A549 treated with ZK216348 at 1 μM for 4 hours (cell line): ENCODE data around the gene MPO. TPM values are rescaled to one million over a fixed set of nuclear protein-coding genes. Genes with fewer than 3 reads are reported as not detected.

Experiments
- total RNA-seq: library from RNA; stranded (reverse); fragments of 200-300 nt; extraction: Qiagen RNA extraction; gene quantifications from 5 replicates; pipeline ENCODE4 v1.2.3, GENCODE V29; 2022; ENCODE audit warnings: low read depth

MPO gene, protein sequence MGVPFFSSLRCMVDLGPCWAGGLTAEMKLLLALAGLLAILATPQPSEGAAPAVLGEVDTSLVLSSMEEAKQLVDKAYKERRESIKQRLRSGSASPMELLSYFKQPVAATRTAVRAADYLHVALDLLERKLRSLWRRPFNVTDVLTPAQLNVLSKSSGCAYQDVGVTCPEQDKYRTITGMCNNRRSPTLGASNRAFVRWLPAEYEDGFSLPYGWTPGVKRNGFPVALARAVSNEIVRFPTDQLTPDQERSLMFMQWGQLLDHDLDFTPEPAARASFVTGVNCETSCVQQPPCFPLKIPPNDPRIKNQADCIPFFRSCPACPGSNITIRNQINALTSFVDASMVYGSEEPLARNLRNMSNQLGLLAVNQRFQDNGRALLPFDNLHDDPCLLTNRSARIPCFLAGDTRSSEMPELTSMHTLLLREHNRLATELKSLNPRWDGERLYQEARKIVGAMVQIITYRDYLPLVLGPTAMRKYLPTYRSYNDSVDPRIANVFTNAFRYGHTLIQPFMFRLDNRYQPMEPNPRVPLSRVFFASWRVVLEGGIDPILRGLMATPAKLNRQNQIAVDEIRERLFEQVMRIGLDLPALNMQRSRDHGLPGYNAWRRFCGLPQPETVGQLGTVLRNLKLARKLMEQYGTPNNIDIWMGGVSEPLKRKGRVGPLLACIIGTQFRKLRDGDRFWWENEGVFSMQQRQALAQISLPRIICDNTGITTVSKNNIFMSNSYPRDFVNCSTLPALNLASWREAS
- not detected in 5 replicates for total RNA-seq

DNA sequence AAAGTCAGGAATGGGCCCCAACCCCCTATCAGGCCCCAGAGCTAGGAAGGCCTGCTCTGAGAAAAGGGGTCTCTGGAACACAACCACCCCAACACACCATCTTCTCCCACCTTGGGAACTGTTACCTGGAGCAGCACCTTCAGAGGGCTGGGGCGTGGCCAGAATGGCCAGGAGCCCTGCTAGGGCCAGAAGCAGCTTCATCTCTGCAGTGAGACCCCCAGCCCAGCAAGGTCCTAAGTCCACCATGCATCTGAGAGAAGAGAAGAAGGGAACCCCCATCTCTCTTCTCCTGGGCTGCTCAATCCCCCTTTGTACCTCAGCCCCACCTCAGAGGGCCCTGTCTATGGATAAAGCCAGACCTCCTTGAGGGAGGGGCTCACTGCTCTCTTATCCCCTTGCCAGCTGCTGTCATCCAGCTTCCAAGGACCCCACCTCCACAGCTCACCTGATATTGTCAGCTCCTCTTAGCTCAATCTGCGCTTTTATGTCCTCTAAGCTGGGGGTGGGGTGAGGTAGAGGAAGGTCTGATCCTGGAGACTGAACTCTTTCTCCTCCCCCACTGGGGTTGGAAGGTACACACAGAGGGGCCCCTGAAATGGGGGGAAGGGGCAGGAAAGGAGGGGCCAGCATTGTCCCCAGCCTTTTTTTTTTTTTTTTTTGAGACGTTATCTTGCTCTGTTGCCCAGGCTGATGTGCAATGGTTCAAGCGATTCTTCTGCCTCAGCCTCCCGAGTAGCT is at the start of gene MPO:
Gene MPO (minus strand): TSS at position 456 of the 738 bp plus-strand sequence. CDS start 177 bp downstream, at position 279.

DNA sequence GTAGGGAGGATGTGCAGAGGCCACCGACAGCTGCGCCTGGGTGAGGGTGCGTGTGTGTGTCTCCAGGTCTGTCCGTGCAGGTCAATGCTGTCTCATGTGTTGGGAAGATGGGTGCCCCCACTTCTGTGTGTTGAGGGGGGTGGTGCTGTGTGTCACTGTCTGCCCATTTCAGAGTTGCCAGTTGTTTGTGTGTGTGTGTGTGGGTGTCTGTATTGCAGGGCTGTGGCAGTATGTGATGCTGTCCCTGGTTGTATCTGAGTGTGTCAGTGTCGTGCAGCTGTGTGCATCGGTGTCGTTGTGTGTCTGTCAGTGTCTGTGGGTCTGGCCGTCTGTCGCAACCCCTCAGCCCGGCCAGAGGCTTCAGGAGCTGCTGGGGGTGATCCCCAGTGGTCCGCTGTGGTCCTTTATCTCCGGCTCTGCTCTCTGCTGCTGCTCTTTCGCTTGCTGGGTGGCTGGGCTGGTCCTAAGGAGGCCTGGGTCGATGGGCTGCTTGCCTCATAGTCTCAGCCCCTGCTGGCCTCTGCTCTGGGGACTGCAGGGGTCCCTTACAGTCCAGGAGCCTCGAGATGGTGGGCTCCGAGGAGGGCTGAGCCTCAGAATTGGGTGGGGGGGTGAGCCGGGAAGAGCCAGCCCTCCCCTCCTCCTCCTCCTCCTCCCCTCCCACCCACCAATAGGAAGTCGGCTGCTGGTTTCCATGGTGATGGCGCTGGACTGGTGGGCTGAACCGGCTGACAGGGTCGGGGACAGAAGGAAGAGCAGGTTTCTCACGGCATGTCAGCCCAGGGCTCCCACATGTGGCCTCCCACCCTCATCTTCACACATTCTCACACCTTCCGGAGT is 47.7 kb upstream of the MPO start, which contains the start of gene TSPOAP1:
Gene TSPOAP1 (minus strand): TSS at position 601 of the 840 bp plus-strand sequence. CDS start 875 bp downstream, outside the sequence.

DNA sequence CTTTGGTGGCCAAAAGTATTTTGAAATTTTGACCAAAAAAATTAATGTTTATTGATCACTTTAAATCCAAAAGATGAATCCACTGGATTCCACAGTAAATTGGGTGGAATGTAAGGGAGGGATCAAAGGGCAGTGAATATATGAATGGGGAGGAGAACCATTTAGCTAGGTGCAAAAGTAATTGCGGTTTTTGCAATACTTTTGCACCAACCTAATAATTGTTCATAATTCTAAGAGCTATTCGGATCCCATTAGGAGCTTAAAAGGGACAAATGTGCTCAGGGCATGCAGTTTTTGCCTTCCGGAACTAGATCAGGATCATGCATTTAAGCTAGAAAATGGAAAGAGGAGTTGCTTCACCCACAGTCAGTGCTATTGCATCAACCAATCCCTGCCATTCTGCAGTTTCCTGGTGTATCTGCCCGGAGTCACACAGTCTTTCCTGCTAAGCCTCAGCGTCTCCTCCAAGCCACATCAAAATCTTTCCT is 42.5 kb downstream of the MPO start, which contains the start of gene LPO:
Gene LPO (plus strand): TSS at position 438 of the 488 bp plus-strand sequence. CDS start 4,396 bp downstream, outside the sequence.

Other genes with a start within 250 kb of the MPO start
- 20.0 to 27.4 TPM (median 23.0 TPM) in 5 replicates for gene DYNLL2, start 197.5 kb downstream of the MPO start, total RNA-seq
- not detected in 5 replicates for gene OR4D1, start 132.6 kb downstream of the MPO start, total RNA-seq
- not detected in 5 replicates for gene OR4D2, start 114.0 kb downstream of the MPO start, total RNA-seq
- not detected in 5 replicates for gene EPX, start 88.2 kb downstream of the MPO start, total RNA-seq
- gene MKS1, start 61.7 kb downstream of the MPO start, total RNA-seq: 9.7 to 12.5 TPM (median 11.8 TPM) in 5 replicates
- gene LPO, start 42.4 kb downstream of the MPO start, total RNA-seq: not detected in 5 replicates
- gene TSPOAP1, start 47.9 kb upstream of the MPO start, total RNA-seq: not detected in 5 replicates
- gene SUPT4H1, start 71.3 kb upstream of the MPO start, total RNA-seq: 121 to 163 TPM (median 154 TPM) in 5 replicates
- 0.34 to 0.64 TPM (median 0.39 TPM) in 5 replicates for gene RNF43, start 136.6 kb upstream of the MPO start, total RNA-seq
- gene HSF5, start 207.5 kb upstream of the MPO start, total RNA-seq: not detected in 5 replicates
- gene MTMR4, start 233.7 kb upstream of the MPO start, total RNA-seq: 6.5 to 11.3 TPM (median 9.7 TPM) in 5 replicates